Fibroblast of the conjunctiva (primary cell): ENCODE results near the gene ZNF727.
"Not testable (repeated sequence)": the region's sequence is repeated elsewhere in the genome, so short reads cannot be mapped to it uniquely, and the experiment has no call there.

Experiments used
- DNase-seq: peaks from one replicate; pipeline ENCODE4 v3.0.0-alpha.2; 2010; ENCODE audit warnings: low read depth

Gene ZNF727

DNA sequence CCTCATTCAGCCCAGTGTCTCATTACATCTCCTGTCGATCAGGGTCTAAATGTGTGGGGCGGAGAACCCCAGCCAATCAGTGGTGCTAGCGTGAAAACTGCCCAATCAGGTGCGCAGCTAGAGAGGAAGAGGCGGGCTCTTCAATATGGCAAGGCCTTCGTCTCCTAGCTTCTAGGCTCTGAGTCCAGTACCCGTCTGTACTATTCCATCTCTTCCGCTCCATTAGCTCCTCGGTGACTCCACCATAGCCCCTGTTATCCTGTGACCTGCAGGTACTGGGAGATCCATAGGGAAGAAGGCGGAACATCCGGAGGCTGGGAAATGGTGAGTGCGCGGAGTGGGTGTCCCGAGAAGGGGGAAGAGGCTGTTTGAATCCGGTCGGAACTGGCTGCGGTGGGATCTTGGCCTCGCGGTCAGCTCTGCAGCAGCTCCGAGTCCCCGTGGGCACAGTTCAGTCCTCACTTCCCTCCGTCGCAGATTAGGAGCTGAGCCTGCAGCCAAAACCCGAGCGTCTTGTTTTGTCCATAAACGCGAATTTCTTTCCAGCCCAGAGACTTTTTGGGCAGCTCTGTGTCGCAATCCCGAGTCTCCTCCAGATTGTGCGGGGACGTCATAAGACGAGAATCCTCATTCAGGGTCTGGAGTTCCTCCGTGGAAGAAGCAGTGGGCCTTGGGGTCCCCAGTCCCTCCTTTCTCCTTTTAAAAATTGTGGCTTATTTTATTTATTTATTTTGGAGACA, at the start of gene ZNF727:
ZNF727 (plus strand) TSS at position 134 of the 740 bp plus-strand sequence; CDS start at position 322, 188 bp downstream.
- DNase-seq: no peak

DNA sequence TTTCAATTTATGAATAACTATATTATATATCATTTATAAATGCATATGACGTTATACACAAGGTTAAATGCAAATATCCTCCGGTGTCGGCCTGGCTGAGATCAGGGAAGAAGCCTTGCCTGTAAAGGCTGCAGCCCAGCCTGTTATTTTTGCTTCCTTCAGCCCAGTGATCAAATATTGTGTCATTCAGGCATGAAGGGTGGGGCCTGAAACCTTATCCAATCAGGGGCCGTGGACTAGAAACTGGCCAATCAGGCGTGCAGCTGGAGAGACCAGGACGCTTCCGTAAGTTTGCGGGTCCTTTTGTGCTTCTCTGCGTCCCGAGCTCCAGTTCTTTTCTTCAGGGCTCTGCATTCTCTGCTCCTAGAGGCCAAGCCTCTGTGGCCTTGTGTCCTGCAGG, 46.7 kb upstream of the ZNF727 start, which contains the start of gene ZNF722:
ZNF722 (plus strand) TSS at position 301 of the 400 bp plus-strand sequence. CDS start 113 bp downstream, outside the sequence.
- no peak for DNase-seq

DNA sequence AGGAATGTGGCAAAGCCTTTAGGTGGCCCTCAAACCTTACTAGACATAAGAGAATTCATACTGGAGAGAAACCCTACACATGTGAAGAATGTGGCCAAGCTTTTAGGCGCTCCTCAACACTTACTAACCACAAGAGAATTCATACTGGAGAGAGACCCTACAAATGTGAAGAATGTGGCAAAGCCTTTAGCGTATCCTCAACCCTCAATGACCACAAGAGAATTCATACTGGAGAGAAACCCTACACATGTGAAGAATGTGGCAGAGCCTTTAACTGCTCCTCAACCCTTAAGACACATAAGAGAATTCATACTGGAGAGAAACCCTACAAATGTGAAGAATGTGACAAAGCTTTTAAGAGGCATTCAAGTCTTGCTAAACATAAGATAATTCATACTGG, 29.7 kb upstream of the ZNF727 start:
- DNase-seq: not testable (repeated sequence)

DNA sequence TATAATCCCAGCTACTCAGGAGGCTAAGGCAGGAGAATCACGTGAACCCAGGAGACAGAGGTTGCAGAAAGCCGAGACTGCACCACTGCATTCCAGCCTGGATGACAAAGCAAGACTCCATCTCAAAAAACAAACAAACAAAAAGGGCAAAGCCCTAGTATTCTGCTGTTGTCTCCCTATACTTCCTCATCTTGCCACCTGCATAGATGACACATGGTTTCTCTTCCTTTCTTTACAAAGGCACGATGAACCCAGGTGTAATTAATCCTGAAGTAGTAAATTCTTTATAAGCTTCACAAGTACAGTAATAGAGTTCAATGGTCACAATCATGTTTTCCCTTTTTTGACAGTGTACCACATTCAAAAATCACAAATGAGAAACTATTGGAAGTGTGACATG, 9.8 kb upstream of the ZNF727 start:
- DNase-seq: no peak

DNA sequence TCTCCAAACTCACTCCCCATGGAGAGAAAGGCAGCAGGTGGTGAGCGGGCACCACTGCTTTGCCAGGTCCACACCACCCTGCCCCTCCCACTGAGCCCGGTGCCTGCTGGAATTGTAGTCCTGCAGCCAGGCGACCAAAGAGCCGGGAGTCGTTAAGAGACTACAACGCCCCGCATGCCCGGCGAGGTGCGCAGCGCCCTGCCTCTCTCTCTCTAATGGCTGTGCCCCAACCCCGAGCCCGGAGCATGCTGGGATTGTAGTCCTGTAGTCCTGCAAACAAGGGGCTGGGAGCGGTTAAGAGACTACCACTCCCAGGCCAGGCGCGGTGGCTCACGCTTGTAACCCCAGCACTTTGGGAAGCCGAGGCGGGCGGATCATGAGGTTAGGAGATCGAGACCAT, 8.1 kb upstream of the ZNF727 start:
- no peak for DNase-seq

DNA sequence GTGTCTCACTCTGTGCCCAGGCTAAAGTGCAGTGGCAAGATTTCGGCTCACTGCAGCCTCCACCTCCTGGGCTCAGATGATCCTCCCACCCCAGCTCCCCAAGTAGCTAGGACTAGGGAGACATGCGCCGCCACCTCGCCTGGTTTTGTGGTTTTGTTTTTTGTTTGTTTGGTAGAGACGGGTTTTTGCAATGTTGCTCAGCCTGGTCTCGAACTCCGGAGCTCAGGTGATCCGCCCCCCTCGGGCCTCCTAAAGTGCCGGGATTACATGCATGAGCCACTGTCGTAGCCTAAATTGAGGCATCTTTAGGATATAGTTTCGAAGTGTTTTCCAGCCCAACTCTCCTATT, 781 bp downstream of the ZNF727 start:
- no peak for DNase-seq

DNA sequence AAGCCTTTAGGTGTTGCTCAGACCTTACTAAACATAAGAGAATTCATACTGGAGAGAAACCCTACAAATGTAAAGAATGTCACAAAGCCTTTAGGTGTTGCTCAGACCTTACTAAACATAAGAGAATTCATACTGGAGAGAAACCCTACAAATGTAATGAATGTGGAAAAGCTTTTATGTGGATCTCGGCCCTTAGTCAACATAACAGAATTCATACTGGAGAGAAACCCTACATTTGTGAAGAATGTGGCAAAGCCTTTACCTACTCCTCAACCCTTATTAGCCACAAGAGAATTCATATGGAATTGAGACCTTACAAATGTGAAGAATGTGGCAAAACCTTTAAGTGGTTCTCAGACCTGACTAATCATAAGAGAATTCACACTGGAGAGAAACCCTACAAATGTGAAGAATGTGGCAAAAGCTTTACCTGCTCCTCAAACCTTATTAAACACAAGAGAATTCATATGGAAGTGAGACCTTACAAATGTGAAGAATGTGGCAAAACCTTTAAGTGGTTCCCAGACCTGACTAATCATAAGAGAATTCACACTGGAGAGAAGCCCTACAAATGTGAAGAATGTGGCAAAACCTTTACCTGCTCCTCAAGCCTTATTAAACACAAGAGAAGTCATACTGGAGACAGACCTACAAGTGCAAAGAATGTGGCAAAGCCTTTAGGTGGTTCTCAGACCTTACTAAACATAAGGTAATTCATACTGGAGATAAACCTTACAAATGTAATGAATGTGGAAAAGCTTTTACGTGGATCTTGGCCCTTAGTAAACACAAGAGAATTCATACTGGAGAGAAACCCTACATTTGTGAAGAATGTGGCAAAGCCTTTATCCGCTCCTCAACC, 32.8 kb downstream of the ZNF727 start:
- DNase-seq: not testable (repeated sequence)

DNA sequence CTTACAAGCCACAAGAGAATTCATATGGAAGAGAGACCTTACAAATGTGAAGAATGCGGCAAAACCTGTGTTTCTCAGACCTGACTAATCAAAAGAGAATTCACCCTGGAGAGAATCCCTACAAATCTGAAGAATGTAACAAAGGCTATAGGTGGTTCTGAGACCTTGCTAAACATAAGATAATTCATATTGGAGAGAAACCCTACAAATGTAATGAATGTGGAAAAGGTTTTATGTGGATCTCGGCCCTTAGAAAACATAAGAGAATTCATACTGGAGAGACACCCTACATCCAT, 33.4 kb downstream of the ZNF727 start:
- DNase-seq: no peak

DNA sequence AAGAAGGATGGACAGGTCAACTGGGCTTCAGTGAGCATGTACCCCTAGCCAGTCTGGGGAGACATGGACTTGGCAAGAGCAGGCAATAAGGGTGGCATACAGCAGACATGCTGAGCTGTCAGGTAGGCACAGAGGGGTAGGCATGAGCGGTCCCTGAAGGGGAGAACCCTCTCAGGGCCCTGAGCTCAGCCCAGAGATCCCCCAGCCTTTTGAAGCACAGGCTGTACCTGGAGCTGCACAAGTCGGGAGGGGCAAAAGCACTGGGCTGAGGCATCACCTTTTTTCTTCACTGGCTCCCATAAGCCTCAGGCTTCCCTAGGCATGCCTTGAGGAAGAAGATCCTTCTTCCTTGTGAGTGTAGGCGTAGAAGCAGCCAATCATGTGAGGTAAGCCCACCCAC, 42.3 kb downstream of the ZNF727 start:
- no peak for DNase-seq

DNA sequence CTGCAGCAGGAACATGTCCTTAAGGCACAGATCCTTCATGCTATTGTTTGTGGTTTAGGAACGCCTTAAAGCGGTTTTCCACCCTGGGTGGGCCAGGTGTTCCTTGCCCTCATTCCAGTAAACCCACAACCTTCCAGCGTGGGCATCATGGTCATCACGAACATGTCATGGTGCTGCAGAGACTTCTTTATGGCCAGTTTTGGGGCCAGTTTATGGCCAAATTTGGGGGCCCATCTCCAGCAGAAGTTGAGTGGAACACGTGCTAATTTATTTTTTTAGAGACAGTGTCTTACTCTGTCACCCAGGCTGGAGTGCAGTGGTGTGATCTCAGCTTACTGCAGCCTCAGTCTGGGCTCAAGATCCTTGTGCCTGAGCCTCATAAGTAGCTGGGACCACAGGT, 43.6 kb downstream of the ZNF727 start:
- DNase-seq: not testable (repeated sequence)
